ENCODE results near the gene NPM1.
"Not testable (repeated sequence)": the region's sequence is repeated elsewhere in the genome, so short reads cannot be mapped to it uniquely, and the experiment has no call there.

NPM1 gene

DNA sequence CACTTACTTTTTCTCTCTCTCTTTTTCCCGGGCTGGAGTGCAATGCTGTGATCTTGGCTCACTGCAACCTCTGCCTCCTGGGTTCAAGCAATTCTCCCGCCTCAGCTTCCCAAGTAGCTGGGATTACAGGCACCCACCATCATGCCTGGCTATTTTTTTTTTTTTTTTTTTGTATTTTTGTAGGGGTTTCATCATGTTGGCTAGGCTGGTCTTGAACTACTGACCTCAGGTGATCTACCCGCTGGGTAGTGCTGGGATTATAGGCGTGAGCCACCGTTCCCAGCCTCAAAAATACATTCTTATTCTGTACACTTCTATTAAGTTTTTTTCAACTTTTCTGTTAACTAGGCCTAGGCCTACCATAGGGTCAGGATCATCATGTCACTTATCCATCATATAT lies 26.3 kb downstream of the NPM1 start:
- not testable (repeated sequence) for DNase-seq

DNA sequence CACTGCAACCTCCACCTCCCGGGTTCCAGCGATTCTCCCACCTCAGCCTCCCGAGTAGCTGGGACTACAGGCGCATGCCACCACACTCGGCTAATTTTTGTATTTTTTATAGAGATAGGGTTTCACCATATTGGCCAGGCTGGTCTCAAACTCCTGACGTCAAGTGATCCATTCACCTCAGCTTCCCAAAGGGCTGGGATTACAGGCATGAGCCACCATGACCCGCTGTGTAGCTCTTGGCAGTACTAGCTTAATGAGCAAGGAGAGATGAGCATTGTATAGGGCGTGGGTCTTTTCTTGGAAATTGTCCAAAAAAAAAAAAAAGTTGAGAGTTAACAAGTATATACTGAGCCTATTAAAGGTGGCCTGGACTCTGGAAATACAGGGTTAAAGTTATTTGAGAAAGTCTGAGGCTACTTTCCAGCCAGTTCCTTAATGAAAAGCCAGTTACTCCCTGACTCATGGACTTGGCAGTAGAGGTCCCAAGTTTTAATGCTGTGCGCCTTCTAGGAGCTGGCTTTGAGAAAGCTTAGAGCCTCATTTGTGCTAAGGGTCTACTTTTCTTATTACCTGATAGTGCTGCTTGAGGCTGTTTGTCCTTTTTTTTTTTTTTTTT lies 27.6 kb downstream of the NPM1 start:
- DNase-seq, result no peak

DNA sequence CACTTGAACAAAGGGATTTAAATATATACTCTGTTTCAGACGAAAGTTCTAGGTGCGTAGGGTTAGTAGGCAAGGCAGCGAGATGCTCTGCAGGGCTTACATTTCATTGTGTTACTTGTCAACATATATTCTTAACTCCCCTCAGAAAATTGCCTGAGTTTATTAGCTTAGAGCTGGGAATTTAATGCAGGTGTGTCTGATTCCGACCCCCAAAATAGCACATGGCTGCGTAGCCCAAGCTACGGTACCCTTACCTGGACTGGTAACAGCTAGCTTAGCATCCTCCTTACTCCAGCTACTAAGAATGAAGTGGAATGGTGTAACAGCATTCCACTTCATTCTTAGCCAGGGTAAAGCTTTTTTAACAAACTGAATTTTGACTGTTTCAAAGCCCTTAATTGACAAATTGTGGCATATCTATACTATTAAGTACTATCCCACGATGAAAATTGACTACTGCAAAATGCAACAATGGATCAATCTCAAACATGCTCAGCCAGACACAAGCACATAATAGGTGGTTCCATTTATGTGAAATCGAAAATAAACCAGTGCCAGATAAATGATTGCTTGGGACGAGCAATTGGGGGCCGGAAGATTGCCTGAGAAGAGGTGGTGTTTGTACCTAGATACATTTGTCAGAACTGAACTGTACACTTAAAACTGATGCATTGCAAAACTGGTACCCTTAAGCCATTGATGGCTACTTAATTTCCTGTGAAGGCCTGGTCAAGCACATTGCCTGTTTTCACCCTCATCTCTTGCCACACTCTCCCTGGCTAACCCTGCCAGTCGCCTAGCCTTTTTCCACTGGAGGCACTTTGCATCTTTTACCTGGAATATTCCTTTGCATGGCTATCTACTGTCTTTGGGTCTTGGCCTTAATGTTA lies 28.8 kb downstream of the NPM1 start:
- no peak for DNase-seq

DNA sequence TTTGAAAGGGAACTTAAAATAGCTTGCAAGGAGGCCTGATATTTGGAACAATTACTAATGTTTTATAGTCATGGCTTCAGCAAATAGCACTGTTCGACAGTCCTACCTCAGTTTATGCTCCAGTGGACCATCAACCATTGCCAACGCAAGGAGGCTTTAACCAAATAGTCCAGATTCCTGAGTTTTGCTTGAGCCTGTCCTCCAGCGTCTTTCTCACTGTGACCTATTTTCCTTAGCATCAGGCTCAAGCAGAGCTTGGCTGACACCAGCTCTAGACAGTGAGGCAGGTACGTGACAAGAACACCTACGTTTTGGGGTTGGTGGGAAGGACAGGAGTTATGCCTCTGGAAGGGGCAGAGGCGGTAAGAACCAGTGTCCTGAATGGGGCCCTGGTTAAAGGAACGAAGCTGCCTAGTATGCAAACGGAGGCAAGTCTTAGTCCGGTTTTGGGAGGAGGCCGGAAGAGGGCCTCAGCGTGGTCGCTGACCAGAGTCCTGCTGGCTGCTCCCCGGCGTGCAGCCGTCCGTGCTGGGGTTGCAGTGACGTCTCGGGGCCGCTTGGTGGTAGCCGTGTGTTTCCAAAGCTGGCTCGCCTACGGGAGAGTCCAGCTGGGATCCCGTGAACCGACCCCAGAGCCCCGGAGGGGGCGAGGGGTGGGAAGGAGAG lies 30.8 kb downstream of the NPM1 start:
- DNase-seq, result peak; percentile 40

DNA sequence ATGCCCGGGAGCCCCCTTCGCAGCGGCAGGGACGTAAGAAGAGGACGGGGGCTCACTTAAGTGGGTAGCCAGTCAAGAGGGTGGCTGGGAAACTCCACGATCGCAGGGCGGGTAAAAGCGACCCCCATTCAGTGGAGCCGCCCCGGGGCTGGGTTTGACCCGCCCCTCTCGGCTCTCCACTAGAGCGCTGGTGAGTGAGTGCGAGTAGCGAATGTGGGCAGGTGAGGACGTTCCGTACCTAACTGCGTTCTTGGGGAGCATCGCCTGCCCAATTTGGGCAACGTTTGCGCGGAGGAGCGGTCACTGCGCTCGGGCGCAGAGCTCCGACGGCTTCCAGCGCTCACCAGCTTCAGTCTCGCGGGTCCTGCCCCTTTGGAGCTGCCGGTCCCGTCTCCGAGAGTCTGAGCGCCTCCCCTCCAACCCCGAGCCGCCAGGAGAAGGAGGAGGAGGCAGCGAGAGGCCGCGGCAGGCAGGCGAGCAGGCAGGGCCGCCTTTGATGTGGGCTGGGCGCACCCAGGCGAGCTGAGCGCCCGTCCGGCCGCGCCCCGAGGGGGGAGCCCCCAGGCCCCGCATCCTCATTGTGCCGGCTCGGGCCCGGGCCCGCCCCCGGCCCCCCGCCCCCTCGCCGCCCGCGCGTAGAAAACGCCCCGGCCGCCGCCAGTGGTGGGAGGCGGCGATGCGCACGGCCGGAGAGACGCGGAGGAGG lies 31.5 kb downstream of the NPM1 start, which contains the start of gene FGF18:
Gene FGF18, plus strand, starts transcription at position 666 of the 706 bp plus-strand sequence. CDS start 553 bp downstream, outside the sequence.
- peak; percentile 18 for DNase-seq

DNA sequence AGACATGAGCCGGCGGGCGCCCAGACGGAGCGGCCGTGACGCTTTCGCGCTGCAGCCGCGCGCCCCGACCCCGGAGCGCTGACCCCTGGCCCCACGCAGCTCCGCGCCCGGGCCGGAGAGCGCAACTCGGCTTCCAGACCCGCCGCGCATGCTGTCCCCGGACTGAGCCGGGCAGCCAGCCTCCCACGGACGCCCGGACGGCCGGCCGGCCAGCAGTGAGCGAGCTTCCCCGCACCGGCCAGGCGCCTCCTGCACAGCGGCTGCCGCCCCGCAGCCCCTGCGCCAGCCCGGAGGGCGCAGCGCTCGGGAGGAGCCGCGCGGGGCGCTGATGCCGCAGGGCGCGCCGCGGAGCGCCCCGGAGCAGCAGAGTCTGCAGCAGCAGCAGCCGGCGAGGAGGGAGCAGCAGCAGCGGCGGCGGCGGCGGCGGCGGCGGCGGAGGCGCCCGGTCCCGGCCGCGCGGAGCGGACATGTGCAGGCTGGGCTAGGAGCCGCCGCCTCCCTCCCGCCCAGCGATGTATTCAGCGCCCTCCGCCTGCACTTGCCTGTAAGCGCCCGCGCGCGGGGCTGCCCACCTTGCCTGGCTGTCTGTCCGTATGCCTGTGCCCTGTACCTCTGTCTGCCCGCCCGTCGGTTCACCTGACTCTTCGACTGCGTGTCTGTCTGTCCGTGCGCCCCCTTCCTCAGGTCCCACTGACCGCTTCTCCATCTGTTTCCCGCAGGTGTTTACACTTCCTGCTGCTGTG lies 32.2 kb downstream of the NPM1 start:
- peak; percentile 20 for DNase-seq

DNA sequence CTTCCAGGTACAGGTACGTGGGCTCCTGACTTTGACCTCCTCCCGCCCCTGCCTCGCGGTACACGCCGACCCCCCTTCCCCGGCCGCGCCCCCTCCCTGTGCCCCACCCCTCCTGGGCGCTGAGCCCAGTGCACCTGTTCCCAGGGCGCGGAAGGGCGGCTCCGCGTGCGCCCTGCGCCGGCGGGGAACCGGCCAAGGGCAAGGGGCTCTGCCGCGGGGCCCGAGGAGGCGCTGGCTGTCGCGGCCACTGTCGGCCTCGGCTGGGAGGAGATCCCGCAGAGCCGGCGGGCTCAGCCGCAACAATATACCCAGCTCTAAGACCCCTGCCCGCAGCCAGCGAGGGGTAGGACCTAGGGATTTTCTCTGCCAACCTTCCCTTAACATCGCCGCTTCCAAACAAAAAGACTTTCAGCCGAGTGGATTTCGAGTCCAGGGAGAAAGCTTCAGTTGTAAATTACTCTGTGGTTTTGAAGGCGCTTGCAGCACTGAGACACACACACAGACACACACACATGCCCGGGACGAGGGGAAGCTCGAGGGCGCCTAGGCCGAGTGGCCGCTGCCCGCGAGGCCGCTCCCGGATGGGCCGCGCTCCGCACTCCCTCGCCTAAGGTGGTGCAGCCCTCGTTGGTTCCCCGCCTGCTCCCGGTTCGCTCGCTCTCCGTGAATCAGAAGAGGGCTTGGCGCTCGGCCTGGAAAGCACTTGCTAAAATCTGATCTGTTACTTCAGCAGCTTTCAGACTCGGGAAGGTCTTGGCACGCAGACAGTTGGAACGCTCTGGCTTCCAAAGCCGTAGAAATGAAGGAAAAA lies 33.0 kb downstream of the NPM1 start:
- DNase-seq, result no peak

DNA sequence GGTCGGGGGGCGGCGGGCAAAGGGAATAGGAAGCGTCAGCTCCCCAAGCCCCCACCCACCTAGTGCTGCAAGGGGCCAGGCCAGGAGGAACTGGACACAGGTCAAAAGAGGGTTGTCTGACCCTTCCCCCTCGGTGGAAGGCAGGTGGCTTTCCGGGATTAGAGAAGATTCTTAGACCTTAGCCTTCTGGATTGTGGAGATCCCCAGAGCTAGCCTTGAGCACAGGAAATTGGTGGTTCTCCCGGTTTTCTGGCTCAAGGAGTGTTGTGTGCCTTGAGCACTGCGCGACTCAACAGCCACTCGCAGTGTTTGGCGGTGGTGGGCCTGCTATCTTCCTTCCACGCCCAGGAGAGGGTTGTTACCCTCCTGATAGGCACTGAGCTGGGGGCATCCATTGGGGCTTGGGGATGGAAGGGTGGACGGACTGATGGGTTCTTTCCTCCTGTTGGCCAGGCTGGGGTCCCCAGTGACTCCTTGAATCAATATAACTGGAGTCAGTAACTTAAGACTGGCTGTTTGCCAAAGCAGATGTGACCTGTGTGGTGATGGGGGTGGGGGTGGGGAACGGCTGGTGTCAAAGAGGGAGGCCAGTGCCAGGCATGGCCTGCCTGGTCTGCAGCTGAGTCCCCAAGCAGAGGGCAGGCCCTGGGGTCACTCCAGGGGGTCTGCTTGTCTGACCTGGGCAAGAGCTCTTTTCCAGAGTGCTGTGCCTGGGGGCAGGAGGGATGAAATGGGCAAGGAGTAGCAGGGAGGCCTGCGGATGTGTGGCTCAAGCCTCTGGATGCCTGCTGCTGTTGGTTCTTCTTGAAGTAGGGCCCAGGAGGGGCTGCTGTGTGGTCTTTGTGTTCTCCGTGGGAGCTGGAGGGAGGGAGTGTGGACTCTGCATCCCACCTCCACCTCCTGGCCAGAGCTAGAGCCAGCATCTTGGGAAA lies 33.9 kb downstream of the NPM1 start:
- no peak for DNase-seq

DNA sequence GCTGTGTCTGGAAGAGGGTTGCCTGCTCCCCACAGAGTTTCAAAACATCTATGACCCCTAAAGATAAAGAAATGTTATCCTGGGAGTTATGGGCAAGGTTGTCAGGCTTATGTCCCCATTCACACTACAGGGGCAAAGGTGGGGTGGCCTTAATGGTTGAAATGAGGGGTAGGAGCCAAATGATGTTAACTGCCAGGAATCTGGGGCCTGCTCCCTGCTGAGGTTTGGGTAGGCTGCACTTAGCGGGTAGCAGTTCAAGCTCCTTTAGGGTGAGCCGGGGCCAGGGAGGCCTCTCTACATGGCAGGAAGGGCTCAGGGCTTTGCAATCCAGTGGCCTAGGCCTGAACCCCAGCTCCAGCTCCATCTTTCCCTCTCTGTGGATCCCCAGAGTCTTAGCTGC lies 34.8 kb downstream of the NPM1 start:
- DNase-seq, result no peak

DNA sequence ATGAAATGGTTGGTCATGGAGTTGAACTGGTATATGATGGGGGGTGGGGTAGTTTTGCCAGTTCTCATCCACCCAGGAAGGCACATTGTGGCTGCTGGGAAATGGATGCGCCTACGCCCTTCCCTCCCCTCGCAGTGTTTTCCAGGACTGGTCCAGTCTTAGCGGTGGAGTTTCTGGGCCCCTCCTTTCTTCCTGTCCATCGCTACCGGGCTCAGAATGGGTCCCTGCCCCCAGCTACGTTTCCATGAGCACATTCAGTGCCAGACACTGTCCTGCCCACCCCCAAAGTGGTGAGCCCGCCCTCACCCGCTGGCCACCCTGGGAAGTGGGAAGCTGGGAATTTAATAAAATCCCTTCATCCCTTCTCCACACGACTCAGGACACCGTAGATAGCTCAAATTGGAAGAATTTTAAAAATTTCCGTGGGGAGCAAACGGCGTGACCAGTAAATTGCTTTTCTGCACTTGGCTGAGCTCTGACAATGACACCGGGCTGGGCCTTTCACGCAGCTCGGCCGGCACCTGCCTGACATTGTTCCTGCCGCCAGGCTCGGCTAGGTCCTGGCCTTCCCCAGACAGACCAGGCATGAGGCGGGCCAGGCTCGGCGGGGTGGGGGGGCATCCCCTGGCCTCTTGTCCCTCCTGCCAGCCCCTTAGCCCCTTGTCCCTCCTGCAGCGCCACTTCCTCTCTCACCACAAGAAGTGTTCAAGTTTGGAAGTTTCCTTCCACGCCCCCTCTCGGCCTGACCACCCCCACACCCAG lies 35.4 kb downstream of the NPM1 start:
- DNase-seq, result no peak

DNA sequence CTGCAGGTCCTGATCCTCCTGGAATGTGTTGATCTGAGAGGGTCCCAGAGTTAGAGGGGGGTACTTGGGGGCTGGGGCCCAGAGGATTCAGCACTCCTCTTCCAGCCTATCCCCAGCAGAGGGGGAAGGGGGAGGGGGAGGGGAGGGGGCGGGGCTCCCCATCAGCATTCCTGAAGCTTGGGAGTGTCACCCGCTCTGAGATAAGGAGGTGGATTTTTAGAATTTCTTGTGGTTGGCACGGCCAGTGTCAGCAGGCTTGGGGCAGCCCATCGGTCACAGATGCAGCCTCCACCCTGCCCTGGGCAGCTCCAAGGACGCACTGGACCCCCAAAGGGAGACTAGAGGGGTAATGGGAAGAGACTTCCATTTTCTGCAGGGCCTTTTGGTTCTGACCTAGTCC lies 37.1 kb downstream of the NPM1 start:
- no peak for DNase-seq

DNA sequence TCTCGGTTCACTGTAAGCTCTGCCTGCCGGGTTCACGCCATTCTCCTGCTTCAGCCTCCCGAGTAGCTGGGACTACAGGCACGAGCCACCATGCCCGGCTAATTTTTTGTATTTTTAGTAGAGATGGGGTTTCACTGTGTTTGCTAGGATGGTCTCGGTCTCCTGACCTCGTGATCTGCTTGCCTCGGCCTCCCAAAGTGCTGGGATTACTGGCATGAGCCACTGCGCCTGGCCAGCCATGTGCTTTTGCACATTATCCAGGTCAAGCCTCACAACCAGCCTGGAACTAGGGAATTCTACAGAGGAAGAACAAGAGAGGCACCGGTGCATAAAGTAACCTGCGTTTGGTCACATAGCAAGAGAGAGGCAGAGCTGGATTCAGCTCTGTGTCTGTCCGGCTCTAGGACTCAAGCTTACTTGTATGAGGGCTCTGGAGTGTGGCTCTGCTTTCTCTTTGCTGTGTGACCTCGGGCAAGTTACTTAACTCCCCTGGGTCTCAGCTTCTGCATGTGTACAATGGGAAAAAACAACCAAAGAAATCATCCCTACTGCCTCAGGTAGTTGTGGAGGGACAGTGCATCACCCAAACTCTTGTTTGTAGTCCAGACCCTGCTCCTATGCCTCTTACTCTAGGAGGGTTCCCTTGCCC lies 38.1 kb downstream of the NPM1 start:
- DNase-seq, result no peak

DNA sequence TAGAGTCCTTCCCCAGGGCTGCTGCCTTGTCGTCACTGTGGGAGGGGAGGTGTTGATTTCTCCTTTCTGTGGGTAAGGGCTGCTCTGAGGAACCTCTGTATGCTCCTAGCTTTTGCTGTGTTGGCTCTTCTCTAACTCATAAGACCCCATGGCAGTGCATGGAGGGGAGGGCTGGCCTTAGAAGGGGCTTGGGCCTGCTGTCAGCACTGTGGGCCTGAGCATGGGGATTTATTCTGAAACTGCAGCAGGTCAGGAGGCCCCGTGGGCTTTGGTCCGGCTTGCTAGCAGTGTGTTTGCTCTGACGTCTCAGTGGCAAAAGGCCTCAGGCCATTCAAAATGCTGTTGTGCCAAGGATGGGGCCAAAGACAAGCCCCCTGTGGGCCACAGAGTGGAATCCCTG lies 38.6 kb downstream of the NPM1 start:
- no peak for DNase-seq

DNA sequence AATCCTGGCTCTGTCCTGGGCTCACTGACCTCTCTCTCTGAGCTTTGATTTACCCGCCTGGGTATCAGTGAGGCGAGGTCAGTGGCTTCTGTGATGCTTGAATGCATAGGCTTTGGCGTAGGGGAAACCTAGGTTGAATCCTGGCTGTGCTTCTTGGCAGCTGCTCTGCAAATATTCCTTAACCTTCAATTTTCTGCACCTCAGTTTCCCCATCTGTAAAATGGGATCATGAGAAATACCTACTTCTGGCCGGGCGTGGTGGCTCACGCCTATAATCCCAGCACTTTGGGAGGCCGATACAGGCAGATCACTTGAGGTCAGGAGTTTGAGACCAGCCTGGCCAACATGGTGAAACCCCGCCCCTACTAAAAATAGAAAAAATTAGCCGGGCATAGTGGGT lies 39.0 kb downstream of the NPM1 start:
- DNase-seq, result no peak

DNA sequence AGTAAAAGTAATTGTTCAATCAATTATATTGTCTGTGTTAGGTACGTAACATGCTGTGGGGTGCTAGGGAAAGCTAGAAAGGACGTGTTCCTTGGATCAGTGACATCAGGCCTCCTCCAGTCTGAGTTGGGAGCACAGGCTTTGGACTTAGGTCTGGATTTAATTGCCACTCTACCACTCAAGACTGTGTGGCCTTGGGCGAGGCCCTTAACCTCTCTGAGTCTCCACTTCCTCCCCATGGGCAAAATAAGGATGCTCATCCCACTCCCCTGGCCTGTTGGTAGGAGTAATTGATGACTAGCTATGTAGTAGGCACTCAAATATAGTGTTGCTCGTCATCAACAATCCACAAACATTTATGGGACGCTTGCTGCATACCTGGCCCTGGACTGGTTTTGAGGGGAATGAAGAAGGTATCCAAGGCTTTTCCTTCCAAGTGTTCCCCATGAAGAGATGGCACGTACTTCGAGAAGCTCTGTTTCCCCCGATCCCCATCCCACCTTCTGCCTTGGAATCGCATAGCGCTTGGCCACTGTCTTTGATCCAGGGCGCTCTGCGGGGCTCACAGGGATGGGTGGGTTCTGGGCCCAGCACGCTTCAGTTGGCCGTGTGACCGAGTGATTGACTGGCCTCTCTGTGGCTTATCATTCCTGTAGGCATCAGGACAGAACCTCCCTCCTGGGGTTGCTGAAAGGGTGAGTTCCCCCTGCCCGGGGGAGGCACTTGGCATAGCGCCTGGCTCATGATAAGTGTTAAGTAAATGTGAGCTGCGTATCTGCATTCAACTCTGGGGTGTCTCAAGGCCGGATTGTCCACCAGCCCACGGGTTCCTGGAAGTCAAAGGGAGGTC lies 39.9 kb downstream of the NPM1 start:
- DNase-seq, result no peak

DNA sequence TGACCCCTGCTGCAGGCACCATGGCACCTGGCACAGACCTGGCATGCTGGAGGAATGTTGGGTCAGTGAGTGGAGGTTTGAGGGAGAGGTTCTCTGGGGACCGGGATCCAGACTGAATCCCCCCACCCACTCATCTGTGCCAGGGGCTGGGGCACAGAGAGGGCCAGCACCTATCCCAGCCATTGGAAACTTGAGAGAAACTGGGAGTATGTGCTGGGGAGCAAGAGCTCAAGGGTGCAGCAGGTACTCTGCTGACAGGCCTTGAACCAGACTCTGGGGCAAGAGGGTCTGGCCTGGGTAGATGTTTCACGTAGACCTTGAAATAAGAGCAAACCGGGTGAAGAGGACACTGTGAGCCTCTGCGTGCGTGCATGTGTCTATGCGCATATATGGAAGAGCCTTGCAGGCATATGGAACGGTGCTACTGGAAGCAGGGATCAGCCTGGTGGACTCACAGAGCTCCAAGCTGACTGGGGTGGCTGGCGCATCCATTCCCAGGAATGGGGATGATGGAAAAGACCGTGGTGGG lies 40.6 kb downstream of the NPM1 start:
- DNase-seq, result no peak

DNA sequence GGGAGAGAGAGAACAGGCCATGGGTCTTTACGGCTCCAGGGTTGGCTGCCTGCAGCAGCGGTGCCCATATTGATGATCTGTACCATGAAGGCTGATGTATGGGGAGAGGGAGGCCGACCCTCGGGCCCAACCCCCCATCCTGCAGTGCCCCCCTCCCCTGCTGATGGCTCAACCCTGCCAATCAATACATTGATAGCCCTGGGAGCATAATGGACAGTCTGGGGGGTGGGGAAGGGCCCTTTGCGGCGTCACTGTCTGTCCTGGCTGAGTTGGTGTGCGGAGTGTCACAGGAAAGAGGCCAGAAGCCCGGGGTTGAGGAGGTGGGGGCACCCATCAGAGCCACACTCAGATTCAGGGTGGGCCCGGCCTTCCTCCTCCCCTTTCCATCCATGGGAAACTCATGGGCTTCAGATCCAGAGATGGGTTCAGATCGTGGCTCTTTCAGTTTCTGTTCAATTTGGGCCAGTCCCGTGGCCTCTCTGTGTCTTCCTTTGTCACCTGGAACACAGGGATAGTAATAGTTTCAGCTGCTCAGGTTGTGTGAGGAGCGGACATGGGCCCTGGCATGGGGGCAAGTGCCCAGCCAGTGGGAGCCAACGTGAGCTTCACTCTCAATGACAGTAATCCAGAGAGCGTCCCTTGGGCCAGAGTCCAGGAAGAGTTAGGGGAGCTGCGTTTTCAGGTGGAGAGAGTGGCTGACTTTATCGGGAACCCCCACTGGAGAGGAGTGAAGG lies 41.3 kb downstream of the NPM1 start:
- no peak for DNase-seq
